ENCODE measurements around the gene INTS6.

GRCh38 chr13:51360489-51360888, 92.3 kb downstream of the INTS6 start:
- TF ChIP-seq, protein P1, sequence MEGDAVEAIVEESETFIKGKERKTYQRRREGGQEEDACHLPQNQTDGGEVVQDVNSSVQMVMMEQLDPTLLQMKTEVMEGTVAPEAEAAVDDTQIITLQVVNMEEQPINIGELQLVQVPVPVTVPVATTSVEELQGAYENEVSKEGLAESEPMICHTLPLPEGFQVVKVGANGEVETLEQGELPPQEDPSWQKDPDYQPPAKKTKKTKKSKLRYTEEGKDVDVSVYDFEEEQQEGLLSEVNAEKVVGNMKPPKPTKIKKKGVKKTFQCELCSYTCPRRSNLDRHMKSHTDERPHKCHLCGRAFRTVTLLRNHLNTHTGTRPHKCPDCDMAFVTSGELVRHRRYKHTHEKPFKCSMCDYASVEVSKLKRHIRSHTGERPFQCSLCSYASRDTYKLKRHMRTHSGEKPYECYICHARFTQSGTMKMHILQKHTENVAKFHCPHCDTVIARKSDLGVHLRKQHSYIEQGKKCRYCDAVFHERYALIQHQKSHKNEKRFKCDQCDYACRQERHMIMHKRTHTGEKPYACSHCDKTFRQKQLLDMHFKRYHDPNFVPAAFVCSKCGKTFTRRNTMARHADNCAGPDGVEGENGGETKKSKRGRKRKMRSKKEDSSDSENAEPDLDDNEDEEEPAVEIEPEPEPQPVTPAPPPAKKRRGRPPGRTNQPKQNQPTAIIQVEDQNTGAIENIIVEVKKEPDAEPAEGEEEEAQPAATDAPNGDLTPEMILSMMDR (IDR thresholded peaks at IDR 0.05) = no peak
- TF ChIP-seq POLR2A (IDR thresholded peaks at IDR 0.05) = no peak
